ENCODE measurements around the gene PCDHB1.

The PCDHB1 gene, protein sequence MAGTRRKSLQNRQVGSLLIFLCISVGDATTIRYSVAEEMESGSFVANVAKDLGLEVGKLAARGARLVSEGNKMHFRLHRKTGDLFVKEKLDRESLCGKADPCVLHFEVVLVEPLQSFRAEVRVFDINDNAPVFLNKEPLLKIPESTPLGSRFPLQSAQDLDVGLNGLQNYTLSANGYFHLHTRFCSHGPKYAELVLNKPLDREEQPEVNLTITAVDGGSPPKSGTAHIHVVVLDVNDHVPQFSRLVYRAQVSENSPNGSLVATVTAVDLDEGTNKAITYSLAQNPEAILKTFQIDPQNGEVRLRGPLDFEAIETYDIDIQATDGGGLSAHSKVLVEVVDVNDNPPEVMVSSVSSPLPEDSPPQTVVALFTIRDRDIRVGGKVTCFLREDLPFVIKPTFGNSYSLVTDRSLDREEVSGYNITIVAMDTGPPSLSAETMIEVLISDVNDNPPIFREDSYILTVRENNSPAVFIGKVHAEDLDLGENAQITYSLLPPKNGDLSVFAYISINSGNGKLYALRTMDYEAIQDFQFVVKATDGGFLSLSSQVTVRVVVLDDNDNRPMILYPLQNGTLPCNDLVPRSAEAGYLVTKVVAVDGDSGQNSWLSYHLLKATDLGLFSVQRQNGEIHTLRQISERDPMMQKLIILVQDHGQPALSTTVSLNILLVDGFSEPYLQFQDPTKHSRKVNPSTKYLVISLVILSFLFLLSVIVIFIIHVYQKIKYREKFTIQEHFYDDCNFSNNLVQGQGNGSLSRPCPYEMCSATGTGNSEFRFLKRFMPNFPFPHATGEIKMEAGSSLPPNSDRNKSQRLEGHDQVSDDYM

GRCh38 chr5:141050622-141051520, at the start of gene PCDHB1:
PCDHB1 (plus strand) TSS chr5:141051374; CDS start chr5:141051471, 97 bp downstream.
- Histone ChIP-seq H3K4me1 (ENCODE audit: insufficient read depth, insufficient read length) (no peaks in the 10 kb centered on the region), H3K36me3 (ENCODE audit: insufficient read depth, insufficient read length, low read length) (no peaks in the 10 kb centered on the region), H3K9me3 (ENCODE audit: insufficient read depth, low read length) (no peaks in the 10 kb centered on the region), H3K9ac (ENCODE audit: insufficient read length, low read depth) (peak within 1 kb of the TSS; percentile 57), H3K27me3 (ENCODE audit: insufficient read depth, insufficient read length) (peaks cover 18% of the 10 kb centered on the region), H3K4me3 (ENCODE audit: insufficient read length, low read depth) (peak within 1 kb of the TSS; percentile 58)
- TF ChIP-seq YY1 (IDR thresholded peaks at IDR 0.05; ENCODE audit: insufficient read depth, insufficient read length), result no peak
- TF ChIP-seq SUZ12 (IDR thresholded peaks at IDR 0.05; ENCODE audit: extremely low read depth, insufficient read depth, insufficient read length), result no peak
- no peak for TF ChIP-seq ZNF274 (IDR thresholded peaks at IDR 0.05; ENCODE audit: low read depth, low read length)
- peak; percentile 15 for DNase-seq (ENCODE audit: low read depth, low spot score)

DNA sequence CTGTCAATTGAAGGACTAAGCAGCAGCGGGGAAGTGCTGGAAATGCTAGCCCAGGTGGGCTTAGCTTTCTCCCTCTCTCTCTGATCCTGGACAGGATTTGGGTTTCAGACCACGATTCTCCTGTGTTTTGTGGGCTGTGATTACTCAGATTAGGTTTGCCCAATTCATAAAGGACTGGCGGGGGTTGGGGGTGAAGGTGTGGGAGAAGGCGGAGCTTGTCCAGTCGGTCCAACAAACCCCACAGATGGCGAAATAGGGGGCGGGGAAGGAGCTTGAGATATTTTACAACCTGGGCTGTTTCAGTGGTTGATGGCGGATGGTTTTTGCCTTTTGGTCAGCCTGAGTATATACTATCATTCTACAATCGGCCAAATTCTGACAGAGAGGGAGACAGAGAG, 49.7 kb upstream of the PCDHB1 start:
- Histone ChIP-seq H3K9me3 (ENCODE audit: insufficient read depth, low read length) (no peaks in the 10 kb centered on the region), H3K4me1 (ENCODE audit: insufficient read depth, insufficient read length) (no peaks in the 10 kb centered on the region), H3K27me3 (ENCODE audit: insufficient read depth, insufficient read length) (no peaks in the 10 kb centered on the region), H3K9ac (ENCODE audit: insufficient read length, low read depth) (peak overlapping the region; percentile 70), H3K4me3 (ENCODE audit: insufficient read length, low read depth) (peak overlapping the region; percentile 32), H3K36me3 (ENCODE audit: insufficient read depth, insufficient read length, low read length) (no peaks in the 10 kb centered on the region)
- no peak for DNase-seq (ENCODE audit: low read depth, low spot score)
- no peak for TF ChIP-seq YY1 (IDR thresholded peaks at IDR 0.05; ENCODE audit: insufficient read depth, insufficient read length)
- TF ChIP-seq ZNF274 (IDR thresholded peaks at IDR 0.05; ENCODE audit: low read depth, low read length), result no peak
- TF ChIP-seq SUZ12 (IDR thresholded peaks at IDR 0.05; ENCODE audit: extremely low read depth, insufficient read depth, insufficient read length), result no peak

DNA sequence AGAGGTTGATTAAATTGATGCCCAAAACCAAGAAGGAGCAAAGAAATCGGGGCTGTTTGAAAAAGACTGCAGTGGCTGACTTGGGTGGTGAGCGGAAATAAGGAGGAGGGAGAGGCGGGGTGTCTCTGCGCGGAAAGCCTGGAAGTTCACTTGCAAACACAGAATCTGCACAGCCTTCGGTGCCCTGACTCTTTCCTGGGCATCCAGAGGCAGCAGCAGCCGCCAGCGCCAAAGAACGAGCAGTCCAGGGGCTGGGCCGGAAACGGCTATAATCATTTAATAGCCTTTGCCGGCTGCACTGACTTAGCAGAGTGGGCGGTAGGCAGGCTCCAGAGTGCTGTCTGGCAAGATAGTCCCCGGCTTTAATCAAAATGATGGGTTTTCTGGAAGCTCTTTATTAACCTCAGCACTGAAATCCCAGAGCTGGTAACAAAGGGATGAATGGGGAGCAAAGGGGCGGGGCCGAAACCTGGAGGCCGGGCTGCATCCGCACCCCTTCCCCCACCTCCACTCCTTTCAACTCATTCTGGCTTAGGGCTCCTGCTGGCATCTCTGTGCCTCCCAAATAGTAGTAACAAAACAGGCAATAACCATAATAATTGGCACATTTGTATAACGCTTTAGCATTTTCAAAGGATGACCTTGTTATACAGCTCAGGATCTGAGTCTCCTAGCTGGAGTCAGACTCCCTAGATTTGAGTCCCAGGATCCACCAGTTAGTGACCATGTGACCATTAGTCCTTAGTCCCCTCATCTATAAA, 49.1 kb upstream of the PCDHB1 start:
- Histone ChIP-seq H3K27me3 (ENCODE audit: insufficient read depth, insufficient read length) (no peaks in the 10 kb centered on the region), H3K9me3 (ENCODE audit: insufficient read depth, low read length) (no peaks in the 10 kb centered on the region), H3K4me1 (ENCODE audit: insufficient read depth, insufficient read length) (no peaks in the 10 kb centered on the region), H3K9ac (ENCODE audit: insufficient read length, low read depth) (peak overlapping the region; percentile 70), H3K36me3 (ENCODE audit: insufficient read depth, insufficient read length, low read length) (no peaks in the 10 kb centered on the region), H3K4me3 (ENCODE audit: insufficient read length, low read depth) (peak overlapping the region; percentile 32)
- peak; percentile 79 for DNase-seq (ENCODE audit: low read depth, low spot score)
- no peak for TF ChIP-seq ZNF274 (IDR thresholded peaks at IDR 0.05; ENCODE audit: low read depth, low read length)
- TF ChIP-seq YY1 (IDR thresholded peaks at IDR 0.05; ENCODE audit: insufficient read depth, insufficient read length), result no peak

DNA sequence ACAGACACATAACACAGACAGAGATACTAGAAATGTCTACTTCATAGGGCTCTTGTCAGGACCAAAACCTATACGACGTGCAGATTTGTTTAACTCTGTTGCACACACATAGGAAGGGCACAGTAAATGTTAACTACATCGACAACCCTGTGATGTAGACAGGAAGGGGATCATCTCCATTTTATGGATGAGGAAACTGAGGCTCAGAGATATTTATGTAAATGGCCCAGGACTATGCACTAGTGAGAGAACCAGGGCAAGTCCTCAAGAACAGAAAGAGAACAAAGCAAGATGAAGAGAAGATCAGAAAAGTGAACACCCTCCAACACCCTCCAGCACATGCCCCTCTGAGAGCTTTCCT, 48.6 kb upstream of the PCDHB1 start:
- H3K4me1 ChIP-seq (ENCODE audit: insufficient read depth, insufficient read length), result no peaks in the 10 kb centered on the region

DNA sequence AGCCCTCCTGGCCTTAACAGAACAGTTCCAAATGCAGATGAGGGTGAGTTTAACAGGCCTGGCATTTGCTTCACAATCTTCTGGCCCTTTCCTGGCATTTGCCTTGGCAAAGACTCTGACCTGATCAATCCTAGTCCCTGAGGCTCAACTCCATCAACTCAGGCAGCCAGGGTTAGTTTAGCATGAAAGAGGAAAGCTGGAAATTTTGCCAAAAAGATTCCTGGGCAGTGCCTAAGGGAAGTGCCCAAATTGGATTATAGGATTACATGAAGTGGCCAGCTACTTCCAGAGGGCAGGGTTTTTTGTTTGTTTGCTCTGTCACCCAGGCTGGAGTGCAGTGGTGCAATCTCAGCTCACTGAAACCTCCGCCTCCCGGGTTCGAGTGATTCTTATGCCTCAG, 48.1 kb upstream of the PCDHB1 start:
- no peak for DNase-seq (ENCODE audit: low read depth, low spot score)
- TF ChIP-seq SUZ12 (IDR thresholded peaks at IDR 0.05; ENCODE audit: extremely low read depth, insufficient read depth, insufficient read length), result no peak
- no peak for TF ChIP-seq ZNF274 (IDR thresholded peaks at IDR 0.05; ENCODE audit: low read depth, low read length)
- no peak for TF ChIP-seq YY1 (IDR thresholded peaks at IDR 0.05; ENCODE audit: insufficient read depth, insufficient read length)
- no peak overlapping the region for H3K4me3 ChIP-seq (ENCODE audit: insufficient read length, low read depth)
- H3K36me3 ChIP-seq (ENCODE audit: insufficient read depth, insufficient read length, low read length), result no peaks in the 10 kb centered on the region
- H3K27me3 ChIP-seq (ENCODE audit: insufficient read depth, insufficient read length), result no peaks in the 10 kb centered on the region
- no peak overlapping the region for H3K9ac ChIP-seq (ENCODE audit: insufficient read length, low read depth)
- no peaks in the 10 kb centered on the region for H3K4me1 ChIP-seq (ENCODE audit: insufficient read depth, insufficient read length)
- no peaks in the 10 kb centered on the region for H3K9me3 ChIP-seq (ENCODE audit: insufficient read depth, low read length)

More for the DNA sequence above, 48.6 kb upstream of the PCDHB1 start:
- H3K36me3 ChIP-seq (ENCODE audit: insufficient read depth, insufficient read length, low read length), result no peaks in the 10 kb centered on the region
- H3K4me3 ChIP-seq (ENCODE audit: insufficient read length, low read depth), result no peak overlapping the region
- no peaks in the 10 kb centered on the region for H3K27me3 ChIP-seq (ENCODE audit: insufficient read depth, insufficient read length)
- H3K9me3 ChIP-seq (ENCODE audit: insufficient read depth, low read length), result no peaks in the 10 kb centered on the region
- no peak overlapping the region for H3K9ac ChIP-seq (ENCODE audit: insufficient read length, low read depth)
- TF ChIP-seq ZNF274 (IDR thresholded peaks at IDR 0.05; ENCODE audit: low read depth, low read length) (no peak), SUZ12 (IDR thresholded peaks at IDR 0.05; ENCODE audit: extremely low read depth, insufficient read depth, insufficient read length) (no peak), YY1 (IDR thresholded peaks at IDR 0.05; ENCODE audit: insufficient read depth, insufficient read length) (no peak)
- DNase-seq (ENCODE audit: low read depth, low spot score), result no peak

- Histone ChIP-seq H3K4me1 (ENCODE audit: insufficient read depth, insufficient read length) (no peaks in the 10 kb centered on the region), H3K36me3 (ENCODE audit: insufficient read depth, insufficient read length, low read length) (no peaks in the 10 kb centered on the region), H3K9me3 (ENCODE audit: insufficient read depth, low read length) (no peaks in the 10 kb centered on the region), H3K27me3 (ENCODE audit: insufficient read depth, insufficient read length) (no peaks in the 10 kb centered on the region), H3K4me3 (ENCODE audit: insufficient read length, low read depth) (no peak overlapping the region), H3K9ac (ENCODE audit: insufficient read length, low read depth) (peak overlapping the region; percentile 63)
- DNase-seq (ENCODE audit: low read depth, low spot score), result peak; percentile 63
- TF ChIP-seq ZNF274 (IDR thresholded peaks at IDR 0.05; ENCODE audit: low read depth, low read length) (no peak), YY1 (IDR thresholded peaks at IDR 0.05; ENCODE audit: insufficient read depth, insufficient read length) (no peak), SUZ12 (IDR thresholded peaks at IDR 0.05; ENCODE audit: extremely low read depth, insufficient read depth, insufficient read length) (no peak)
These were observed 47.2 kb upstream of the PCDHB1 start for GRCh38 chr5:141003791-141004611.
